ENCODE data around the gene LRRC23.

GRCh38 chr12:6959805-6960592 lies 55.4 kb downstream of the LRRC23 start:
- TF ChIP-seq BHLHE40 (IDR thresholded peaks at IDR 0.05; ENCODE audit: borderline replicate concordance): no peak
- TF ChIP-seq SUZ12 (IDR thresholded peaks at IDR 0.05): no peak
- TF ChIP-seq FOXK2 (IDR thresholded peaks at IDR 0.05): no peak
